HEK293 (cell line): ENCODE data around the gene VEZF1.

Experiments used
- FEZF1 ChIP-seq: fragments of 450-650 bp; formaldehyde crosslinking; IDR thresholded peaks from 2 replicates; pipeline ENCODE4 v1.5.1; 2016; ENCODE audit warnings: missing biosample characterization, missing genetic modification characterization
- IKZF3 ChIP-seq: fragments of 450-650 bp; IDR thresholded peaks from 2 replicates; pipeline ENCODE4 v1.5.0; 2018; ENCODE audit warnings: missing biosample characterization, mild to moderate bottlenecking, missing genetic modification characterization, moderate library complexity
- KLF1 ChIP-seq: fragments of 450-650 bp; formaldehyde crosslinking; IDR thresholded peaks from 2 replicates; pipeline ENCODE4 v1.5.1; 2016; ENCODE audit warnings: missing biosample characterization, missing genetic modification characterization
- KLF9 ChIP-seq: fragments of 450-650 bp; formaldehyde crosslinking; IDR thresholded peaks from 2 replicates; pipeline ENCODE4 v1.5.1; 2016; ENCODE audit warnings: missing biosample characterization, missing genetic modification characterization, low read depth
- TRIM28 ChIP-seq: IDR thresholded peaks from 2 replicates; pipeline ENCODE4 v1.6.1; 2011; ENCODE audit warnings: low read length, control low read depth, borderline replicate concordance
- ZBTB21 ChIP-seq: fragments of 450-650 bp; formaldehyde crosslinking; IDR thresholded peaks from 2 replicates; pipeline ENCODE4 v1.5.1; 2017; ENCODE audit warnings: missing biosample characterization, missing genetic modification characterization
- ZBTB7A ChIP-seq: fragments of 450-650 bp; formaldehyde crosslinking; IDR thresholded peaks from 2 replicates; pipeline ENCODE4 v1.5.1; 2016; ENCODE audit warnings: low read depth, missing biosample characterization, missing genetic modification characterization
- ZFP41 ChIP-seq: fragments of 450-650 bp; formaldehyde crosslinking; IDR thresholded peaks from 2 replicates; pipeline ENCODE4 v1.5.1; 2016; ENCODE audit warnings: missing biosample characterization, missing genetic modification characterization, borderline replicate concordance
- ZNF157 ChIP-seq: fragments of 450-650 bp; formaldehyde crosslinking; IDR thresholded peaks from 2 replicates; pipeline ENCODE4 v1.5.1; 2016; ENCODE audit warnings: missing biosample characterization, missing genetic modification characterization
- ZNF202 ChIP-seq: fragments of 450-650 bp; formaldehyde crosslinking; IDR thresholded peaks from 2 replicates; pipeline ENCODE4 v1.5.1; 2016; ENCODE audit warnings: missing biosample characterization, missing genetic modification characterization, borderline replicate concordance
- ZNF23 ChIP-seq: fragments of 450-650 bp; formaldehyde crosslinking; IDR thresholded peaks from 2 replicates; pipeline ENCODE4 v1.5.1; 2016; ENCODE audit warnings: missing biosample characterization, missing genetic modification characterization, borderline replicate concordance
- ZNF433 ChIP-seq: fragments of 450-650 bp; formaldehyde crosslinking; IDR thresholded peaks from 2 replicates; pipeline ENCODE4 v1.5.1; 2016; ENCODE audit warnings: missing biosample characterization, missing genetic modification characterization, low read depth
- ZNF530 ChIP-seq: fragments of 450-650 bp; formaldehyde crosslinking; IDR thresholded peaks from 2 replicates; pipeline ENCODE4 v1.5.1; 2016; ENCODE audit warnings: low read depth, missing biosample characterization, missing genetic modification characterization
- ZNF585B ChIP-seq: fragments of 450-650 bp; formaldehyde crosslinking; IDR thresholded peaks from 2 replicates; pipeline ENCODE4 v1.5.1; 2016; ENCODE audit warnings: missing biosample characterization, missing genetic modification characterization
- ZNF600 ChIP-seq: fragments of 450-650 bp; formaldehyde crosslinking; IDR thresholded peaks from 2 replicates; pipeline ENCODE4 v1.5.1; 2016; ENCODE audit warnings: missing biosample characterization, missing genetic modification characterization
- ZNF664 ChIP-seq: fragments of 450-650 bp; formaldehyde crosslinking; IDR thresholded peaks from 2 replicates; pipeline ENCODE4 v1.5.1; 2016; ENCODE audit warnings: missing biosample characterization, missing genetic modification characterization
- ZNF701 ChIP-seq: fragments of 450-650 bp; formaldehyde crosslinking; IDR thresholded peaks from 2 replicates; pipeline ENCODE4 v1.5.1; 2016; ENCODE audit warnings: missing biosample characterization, missing genetic modification characterization
- ZNF707 ChIP-seq: fragments of 450-650 bp; formaldehyde crosslinking; IDR thresholded peaks from 2 replicates; pipeline ENCODE4 v1.5.1; 2016; ENCODE audit warnings: missing biosample characterization, missing genetic modification characterization
- ZSCAN30 ChIP-seq: fragments of 450-650 bp; IDR thresholded peaks from 2 replicates; pipeline ENCODE4 v1.5.1; 2018; ENCODE audit warnings: missing biosample characterization, mild to moderate bottlenecking, missing genetic modification characterization, moderate library complexity
- TF ChIP-seq, protein P1 (sequence below): fragments of 450-650 bp; formaldehyde crosslinking; IDR thresholded peaks from 2 replicates; pipeline ENCODE4 v1.5.1; 2016; ENCODE audit warnings: missing biosample characterization, missing genetic modification characterization
- TF ChIP-seq, protein P2 (sequence below): fragments of 450-650 bp; formaldehyde crosslinking; IDR thresholded peaks from 2 replicates; pipeline ENCODE4 v1.5.1; 2016; ENCODE audit warnings: missing biosample characterization, missing genetic modification characterization
- TF ChIP-seq, protein P3 (sequence below): sonication (generic); formaldehyde crosslinking; IDR thresholded peaks from 2 replicates; pipeline ENCODE4 v1.8.1; 2022; ENCODE audit warnings: mild to moderate bottlenecking, moderate library complexity, missing genetic modification reagents
- TF ChIP-seq, protein P4 (sequence below): fragments of 450-650 bp; formaldehyde crosslinking; IDR thresholded peaks from 2 replicates; pipeline ENCODE4 v1.5.1; 2017; ENCODE audit warnings: missing biosample characterization, missing genetic modification characterization
- TF ChIP-seq, protein P5 (sequence below): fragments of 450-650 bp; formaldehyde crosslinking; IDR thresholded peaks from 2 replicates; pipeline ENCODE4 v1.5.1; 2016; ENCODE audit warnings: missing biosample characterization, missing genetic modification characterization
- TF ChIP-seq, protein P6 (sequence below): fragments of 450-650 bp; formaldehyde crosslinking; IDR thresholded peaks from 2 replicates; pipeline ENCODE4 v1.5.1; 2017; ENCODE audit warnings: missing biosample characterization, missing genetic modification characterization
- TF ChIP-seq, protein P7 (sequence below): fragments of 450-650 bp; formaldehyde crosslinking; IDR thresholded peaks from 2 replicates; pipeline ENCODE4 v1.5.1; 2016; ENCODE audit warnings: missing biosample characterization, missing genetic modification characterization

The VEZF1 gene

DNA sequence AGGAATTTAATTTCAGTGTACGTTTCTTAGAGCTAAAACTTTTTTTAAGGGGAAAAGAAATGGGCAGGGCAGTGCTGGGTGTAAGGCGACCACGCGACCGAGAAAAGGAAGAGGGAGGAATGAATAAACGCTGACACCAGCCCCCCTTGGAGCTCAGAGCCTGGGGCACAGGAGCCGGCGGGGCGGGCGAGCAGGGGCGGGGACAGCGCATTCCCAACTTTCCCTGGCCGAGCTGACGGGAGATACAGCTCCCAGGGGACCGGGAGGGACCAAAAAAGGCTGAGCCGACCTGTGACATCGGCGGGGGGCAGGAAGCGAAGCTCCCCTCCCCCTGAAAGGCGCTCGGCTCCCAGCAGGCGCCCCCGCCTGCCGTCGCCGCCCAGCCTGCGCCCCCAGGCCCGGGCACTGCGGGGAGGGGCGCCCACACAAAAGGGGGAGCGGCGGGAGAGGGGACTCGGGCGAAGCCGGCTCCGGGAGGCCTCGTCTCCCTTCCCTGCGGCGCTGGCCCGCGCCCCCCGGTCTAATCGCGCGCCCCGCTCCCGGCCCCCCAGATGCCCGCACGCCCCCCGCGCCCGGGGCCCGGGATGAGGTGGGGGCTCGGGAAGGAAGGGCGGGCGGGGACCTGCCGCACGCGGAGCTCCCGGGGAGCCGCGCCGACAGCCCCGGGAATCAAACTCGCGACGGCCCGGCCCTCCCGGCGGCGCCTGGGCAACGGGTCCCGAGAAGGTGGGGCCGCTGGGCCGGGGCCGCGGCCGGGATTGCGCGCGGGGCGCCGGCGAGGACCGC lies 33.5 kb downstream of the VEZF1 start (continued):
- TF ChIP-seq ZFP41 (tag by site-specific recombination), result no peak
- TF ChIP-seq, protein P1, sequence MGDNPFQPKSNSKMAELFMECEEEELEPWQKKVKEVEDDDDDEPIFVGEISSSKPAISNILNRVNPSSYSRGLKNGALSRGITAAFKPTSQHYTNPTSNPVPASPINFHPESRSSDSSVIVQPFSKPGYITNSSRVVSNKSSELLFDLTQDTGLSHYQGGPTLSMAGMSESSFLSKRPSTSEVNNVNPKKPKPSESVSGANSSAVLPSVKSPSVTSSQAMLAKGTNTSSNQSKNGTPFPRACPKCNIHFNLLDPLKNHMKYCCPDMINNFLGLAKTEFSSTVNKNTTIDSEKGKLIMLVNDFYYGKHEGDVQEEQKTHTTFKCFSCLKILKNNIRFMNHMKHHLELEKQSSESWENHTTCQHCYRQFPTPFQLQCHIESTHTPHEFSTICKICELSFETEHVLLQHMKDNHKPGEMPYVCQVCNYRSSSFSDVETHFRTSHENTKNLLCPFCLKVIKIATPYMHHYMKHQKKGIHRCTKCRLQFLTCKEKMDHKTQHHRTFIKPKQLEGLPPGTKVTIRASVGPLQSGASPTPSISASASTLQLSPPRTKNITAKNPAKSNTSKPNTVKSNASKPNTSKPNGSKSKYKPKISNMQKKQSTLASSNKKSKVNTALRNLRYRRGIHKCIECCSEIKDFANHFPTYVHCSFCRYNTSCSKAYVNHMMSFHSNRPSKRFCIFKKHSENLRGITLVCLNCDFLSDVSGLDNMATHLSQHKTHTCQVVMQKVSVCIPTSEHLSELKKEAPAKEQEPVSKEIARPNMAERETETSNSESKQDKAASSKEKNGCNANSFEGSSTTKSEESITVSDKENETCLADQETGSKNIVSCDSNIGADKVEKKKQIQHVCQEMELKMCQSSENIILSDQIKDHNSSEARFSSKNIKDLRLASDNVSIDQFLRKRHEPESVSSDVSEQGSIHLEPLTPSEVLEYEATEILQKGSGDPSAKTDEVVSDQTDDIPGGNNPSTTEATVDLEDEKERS (tag by site-specific recombination), result no peak
- peak; percentile 95 for TF ChIP-seq IKZF3 (tag by site-specific recombination)
- TF ChIP-seq, protein P2, sequence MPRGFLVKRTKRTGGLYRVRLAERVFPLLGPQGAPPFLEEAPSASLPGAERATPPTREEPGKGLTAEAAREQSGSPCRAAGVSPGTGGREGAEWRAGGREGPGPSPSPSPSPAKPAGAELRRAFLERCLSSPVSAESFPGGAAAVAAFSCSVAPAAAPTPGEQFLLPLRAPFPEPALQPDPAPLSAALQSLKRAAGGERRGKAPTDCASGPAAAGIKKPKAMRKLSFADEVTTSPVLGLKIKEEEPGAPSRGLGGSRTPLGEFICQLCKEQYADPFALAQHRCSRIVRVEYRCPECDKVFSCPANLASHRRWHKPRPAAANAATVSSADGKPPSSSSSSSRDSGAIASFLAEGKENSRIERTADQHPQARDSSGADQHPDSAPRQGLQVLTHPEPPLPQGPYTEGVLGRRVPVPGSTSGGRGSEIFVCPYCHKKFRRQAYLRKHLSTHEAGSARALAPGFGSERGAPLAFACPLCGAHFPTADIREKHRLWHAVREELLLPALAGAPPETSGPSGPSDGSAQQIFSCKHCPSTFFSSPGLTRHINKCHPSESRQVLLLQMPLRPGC (tag by site-specific recombination), result peak; percentile 22; the same call in 1 of the 2 replicates
- peak; percentile 97 for TF ChIP-seq FEZF1 (tag by site-specific recombination)
- TF ChIP-seq, protein P3, sequence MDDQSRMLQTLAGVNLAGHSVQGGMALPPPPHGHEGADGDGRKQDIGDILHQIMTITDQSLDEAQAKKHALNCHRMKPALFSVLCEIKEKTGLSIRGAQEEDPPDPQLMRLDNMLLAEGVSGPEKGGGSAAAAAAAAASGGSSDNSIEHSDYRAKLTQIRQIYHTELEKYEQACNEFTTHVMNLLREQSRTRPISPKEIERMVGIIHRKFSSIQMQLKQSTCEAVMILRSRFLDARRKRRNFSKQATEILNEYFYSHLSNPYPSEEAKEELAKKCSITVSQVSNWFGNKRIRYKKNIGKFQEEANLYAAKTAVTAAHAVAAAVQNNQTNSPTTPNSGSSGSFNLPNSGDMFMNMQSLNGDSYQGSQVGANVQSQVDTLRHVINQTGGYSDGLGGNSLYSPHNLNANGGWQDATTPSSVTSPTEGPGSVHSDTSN (CRISPR knock-in tag), result peak; percentile 91
- TF ChIP-seq ZNF23 (tag by site-specific recombination), result no peak
- TF ChIP-seq ZNF664 (tag by site-specific recombination), result no peak
- TF ChIP-seq TRIM28, result no peak
- no peak for TF ChIP-seq ZNF701 (tag by site-specific recombination)
- TF ChIP-seq ZNF157 (tag by site-specific recombination), result no peak
- TF ChIP-seq, protein P4, sequence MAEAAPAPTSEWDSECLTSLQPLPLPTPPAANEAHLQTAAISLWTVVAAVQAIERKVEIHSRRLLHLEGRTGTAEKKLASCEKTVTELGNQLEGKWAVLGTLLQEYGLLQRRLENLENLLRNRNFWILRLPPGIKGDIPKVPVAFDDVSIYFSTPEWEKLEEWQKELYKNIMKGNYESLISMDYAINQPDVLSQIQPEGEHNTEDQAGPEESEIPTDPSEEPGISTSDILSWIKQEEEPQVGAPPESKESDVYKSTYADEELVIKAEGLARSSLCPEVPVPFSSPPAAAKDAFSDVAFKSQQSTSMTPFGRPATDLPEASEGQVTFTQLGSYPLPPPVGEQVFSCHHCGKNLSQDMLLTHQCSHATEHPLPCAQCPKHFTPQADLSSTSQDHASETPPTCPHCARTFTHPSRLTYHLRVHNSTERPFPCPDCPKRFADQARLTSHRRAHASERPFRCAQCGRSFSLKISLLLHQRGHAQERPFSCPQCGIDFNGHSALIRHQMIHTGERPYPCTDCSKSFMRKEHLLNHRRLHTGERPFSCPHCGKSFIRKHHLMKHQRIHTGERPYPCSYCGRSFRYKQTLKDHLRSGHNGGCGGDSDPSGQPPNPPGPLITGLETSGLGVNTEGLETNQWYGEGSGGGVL, result peak; percentile 89
- TF ChIP-seq ZNF707 (tag by site-specific recombination), result no peak
- TF ChIP-seq ZBTB21 (tag by site-specific recombination), result no peak
- peak; percentile 64 for TF ChIP-seq ZNF600 (tag by site-specific recombination)
- TF ChIP-seq, protein P5, sequence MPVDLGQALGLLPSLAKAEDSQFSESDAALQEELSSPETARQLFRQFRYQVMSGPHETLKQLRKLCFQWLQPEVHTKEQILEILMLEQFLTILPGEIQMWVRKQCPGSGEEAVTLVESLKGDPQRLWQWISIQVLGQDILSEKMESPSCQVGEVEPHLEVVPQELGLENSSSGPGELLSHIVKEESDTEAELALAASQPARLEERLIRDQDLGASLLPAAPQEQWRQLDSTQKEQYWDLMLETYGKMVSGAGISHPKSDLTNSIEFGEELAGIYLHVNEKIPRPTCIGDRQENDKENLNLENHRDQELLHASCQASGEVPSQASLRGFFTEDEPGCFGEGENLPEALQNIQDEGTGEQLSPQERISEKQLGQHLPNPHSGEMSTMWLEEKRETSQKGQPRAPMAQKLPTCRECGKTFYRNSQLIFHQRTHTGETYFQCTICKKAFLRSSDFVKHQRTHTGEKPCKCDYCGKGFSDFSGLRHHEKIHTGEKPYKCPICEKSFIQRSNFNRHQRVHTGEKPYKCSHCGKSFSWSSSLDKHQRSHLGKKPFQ (tag by site-specific recombination), result no peak
- TF ChIP-seq, protein P6, sequence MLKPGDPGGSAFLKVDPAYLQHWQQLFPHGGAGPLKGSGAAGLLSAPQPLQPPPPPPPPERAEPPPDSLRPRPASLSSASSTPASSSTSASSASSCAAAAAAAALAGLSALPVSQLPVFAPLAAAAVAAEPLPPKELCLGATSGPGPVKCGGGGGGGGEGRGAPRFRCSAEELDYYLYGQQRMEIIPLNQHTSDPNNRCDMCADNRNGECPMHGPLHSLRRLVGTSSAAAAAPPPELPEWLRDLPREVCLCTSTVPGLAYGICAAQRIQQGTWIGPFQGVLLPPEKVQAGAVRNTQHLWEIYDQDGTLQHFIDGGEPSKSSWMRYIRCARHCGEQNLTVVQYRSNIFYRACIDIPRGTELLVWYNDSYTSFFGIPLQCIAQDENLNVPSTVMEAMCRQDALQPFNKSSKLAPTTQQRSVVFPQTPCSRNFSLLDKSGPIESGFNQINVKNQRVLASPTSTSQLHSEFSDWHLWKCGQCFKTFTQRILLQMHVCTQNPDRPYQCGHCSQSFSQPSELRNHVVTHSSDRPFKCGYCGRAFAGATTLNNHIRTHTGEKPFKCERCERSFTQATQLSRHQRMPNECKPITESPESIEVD (tag by site-specific recombination), result peak; percentile 62; the same call in 1 of the 2 replicates
- no peak; the same call in 1 of the 2 replicates for TF ChIP-seq ZBTB7A (tag by site-specific recombination)
- no peak for TF ChIP-seq ZNF433 (tag by site-specific recombination)
- TF ChIP-seq, protein P7, sequence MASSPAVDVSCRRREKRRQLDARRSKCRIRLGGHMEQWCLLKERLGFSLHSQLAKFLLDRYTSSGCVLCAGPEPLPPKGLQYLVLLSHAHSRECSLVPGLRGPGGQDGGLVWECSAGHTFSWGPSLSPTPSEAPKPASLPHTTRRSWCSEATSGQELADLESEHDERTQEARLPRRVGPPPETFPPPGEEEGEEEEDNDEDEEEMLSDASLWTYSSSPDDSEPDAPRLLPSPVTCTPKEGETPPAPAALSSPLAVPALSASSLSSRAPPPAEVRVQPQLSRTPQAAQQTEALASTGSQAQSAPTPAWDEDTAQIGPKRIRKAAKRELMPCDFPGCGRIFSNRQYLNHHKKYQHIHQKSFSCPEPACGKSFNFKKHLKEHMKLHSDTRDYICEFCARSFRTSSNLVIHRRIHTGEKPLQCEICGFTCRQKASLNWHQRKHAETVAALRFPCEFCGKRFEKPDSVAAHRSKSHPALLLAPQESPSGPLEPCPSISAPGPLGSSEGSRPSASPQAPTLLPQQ (tag by site-specific recombination), result 0 out of 2 replicates have a peak, but pooled peaks have one; percentile 46
- no peak for TF ChIP-seq ZNF585B (tag by site-specific recombination)
- TF ChIP-seq ZNF202, result no peak
- TF ChIP-seq KLF9, result peak; percentile 45; the same call in 1 of the 2 replicates
- peak; percentile 61; the same call in 1 of the 2 replicates for TF ChIP-seq ZSCAN30
- TF ChIP-seq ZNF530 (tag by site-specific recombination), result no peak
- peak; percentile 93 for TF ChIP-seq KLF1
